ENCODE data around the gene MGMT.

Gene MGMT

GRCh38 chr10:129642427-129642826 is 175.4 kb downstream of the MGMT start:
- no peak overlapping the region for H3K4me2 ChIP-seq (ENCODE audit: low read length)
- H3K9me3 ChIP-seq (ENCODE audit: low read length) = no peaks in the 10 kb centered on the region
- no peaks in the 10 kb centered on the region for H4K20me1 ChIP-seq (ENCODE audit: insufficient read depth, low read length)
- no peaks in the 10 kb centered on the region for H3F3A ChIP-seq (ENCODE audit: insufficient read depth, low read length)
- no peak for TF ChIP-seq CTCF (IDR thresholded peaks at IDR 0.05; ENCODE audit: low read length)
- TF ChIP-seq EZH2 (IDR thresholded peaks at IDR 0.05; ENCODE audit: borderline replicate concordance, low read length) = no peak
- H3K9ac ChIP-seq (ENCODE audit: low read length) = no peak overlapping the region
- H2AFZ ChIP-seq (ENCODE audit: low read length) = no peak overlapping the region
- no peak overlapping the region for H3K4me3 ChIP-seq (ENCODE audit: low read depth, low read length, poor library complexity, severe bottlenecking)
- no peaks in the 10 kb centered on the region for H3K27me3 ChIP-seq (ENCODE audit: insufficient read depth, low read length)
- H3K9me2 ChIP-seq (ENCODE audit: low read depth, low read length) = no peaks in the 10 kb centered on the region
- H3K27ac ChIP-seq (ENCODE audit: low read depth, low read length, poor library complexity, severe bottlenecking) = no peak overlapping the region
- no peaks in the 10 kb centered on the region for H3K4me1 ChIP-seq (ENCODE audit: insufficient read depth, low read length, severe bottlenecking)
- H3K36me3 ChIP-seq (ENCODE audit: insufficient read depth, low read length) = 0 out of 2 replicates have a peak, but pooled peaks cover 6% of the 10 kb centered on the region
- no peaks in the 10 kb centered on the region for H3K79me2 ChIP-seq (ENCODE audit: insufficient read depth, low read length)

GRCh38 chr10:129643266-129643665 is 176.2 kb downstream of the MGMT start:
- H3K9me2 ChIP-seq (ENCODE audit: low read depth, low read length) = no peaks in the 10 kb centered on the region
- no peaks in the 10 kb centered on the region for H3F3A ChIP-seq (ENCODE audit: insufficient read depth, low read length)
- H3K27ac ChIP-seq (ENCODE audit: low read depth, low read length, poor library complexity, severe bottlenecking) = no peak overlapping the region
- no peaks in the 10 kb centered on the region for H4K20me1 ChIP-seq (ENCODE audit: insufficient read depth, low read length)
- no peak overlapping the region for H2AFZ ChIP-seq (ENCODE audit: low read length)
- no peak overlapping the region for H3K4me2 ChIP-seq (ENCODE audit: low read length)
- H3K79me2 ChIP-seq (ENCODE audit: insufficient read depth, low read length) = no peaks in the 10 kb centered on the region
- TF ChIP-seq EZH2 (IDR thresholded peaks at IDR 0.05; ENCODE audit: borderline replicate concordance, low read length) (no peak), CTCF (IDR thresholded peaks at IDR 0.05; ENCODE audit: low read length) (no peak)
- no peaks in the 10 kb centered on the region for H3K27me3 ChIP-seq (ENCODE audit: insufficient read depth, low read length)
- H3K4me1 ChIP-seq (ENCODE audit: insufficient read depth, low read length, severe bottlenecking) = no peaks in the 10 kb centered on the region
- no peaks in the 10 kb centered on the region for H3K36me3 ChIP-seq (ENCODE audit: insufficient read depth, low read length)
- H3K9ac ChIP-seq (ENCODE audit: low read length) = no peak overlapping the region
- H3K9me3 ChIP-seq (ENCODE audit: low read length) = no peaks in the 10 kb centered on the region
- no peak overlapping the region for H3K4me3 ChIP-seq (ENCODE audit: low read depth, low read length, poor library complexity, severe bottlenecking)

- no peaks in the 10 kb centered on the region for H4K20me1 ChIP-seq (ENCODE audit: insufficient read depth, low read length)
- H3K27ac ChIP-seq (ENCODE audit: low read depth, low read length, poor library complexity, severe bottlenecking) = no peak overlapping the region
- no peak overlapping the region for H2AFZ ChIP-seq (ENCODE audit: low read length)
- no peaks in the 10 kb centered on the region for H3K27me3 ChIP-seq (ENCODE audit: insufficient read depth, low read length)
- H3F3A ChIP-seq (ENCODE audit: insufficient read depth, low read length) = no peaks in the 10 kb centered on the region
- H3K9me2 ChIP-seq (ENCODE audit: low read depth, low read length) = no peaks in the 10 kb centered on the region
- no peaks in the 10 kb centered on the region for H3K79me2 ChIP-seq (ENCODE audit: insufficient read depth, low read length)
- no peak overlapping the region for H3K4me2 ChIP-seq (ENCODE audit: low read length)
- no peak overlapping the region for H3K9ac ChIP-seq (ENCODE audit: low read length)
- TF ChIP-seq EZH2 (IDR thresholded peaks at IDR 0.05; ENCODE audit: borderline replicate concordance, low read length) = no peak
- no peak for TF ChIP-seq CTCF (IDR thresholded peaks at IDR 0.05; ENCODE audit: low read length)
- no peaks in the 10 kb centered on the region for H3K36me3 ChIP-seq (ENCODE audit: insufficient read depth, low read length)
- H3K4me1 ChIP-seq (ENCODE audit: insufficient read depth, low read length, severe bottlenecking) = no peaks in the 10 kb centered on the region
- no peak overlapping the region for H3K4me3 ChIP-seq (ENCODE audit: low read depth, low read length, poor library complexity, severe bottlenecking)
- H3K9me3 ChIP-seq (ENCODE audit: low read length) = no peaks in the 10 kb centered on the region
Observed at GRCh38 chr10:129645487-129645886, 178.4 kb downstream of the MGMT start.

Measured in OCI-LY1 (cell line).